ENCODE data around the gene EDC4.
"Not testable (repeated sequence)": the region's sequence is repeated elsewhere in the genome, so short reads cannot be mapped to it uniquely, and the experiment has no call there.

The EDC4 gene

DNA sequence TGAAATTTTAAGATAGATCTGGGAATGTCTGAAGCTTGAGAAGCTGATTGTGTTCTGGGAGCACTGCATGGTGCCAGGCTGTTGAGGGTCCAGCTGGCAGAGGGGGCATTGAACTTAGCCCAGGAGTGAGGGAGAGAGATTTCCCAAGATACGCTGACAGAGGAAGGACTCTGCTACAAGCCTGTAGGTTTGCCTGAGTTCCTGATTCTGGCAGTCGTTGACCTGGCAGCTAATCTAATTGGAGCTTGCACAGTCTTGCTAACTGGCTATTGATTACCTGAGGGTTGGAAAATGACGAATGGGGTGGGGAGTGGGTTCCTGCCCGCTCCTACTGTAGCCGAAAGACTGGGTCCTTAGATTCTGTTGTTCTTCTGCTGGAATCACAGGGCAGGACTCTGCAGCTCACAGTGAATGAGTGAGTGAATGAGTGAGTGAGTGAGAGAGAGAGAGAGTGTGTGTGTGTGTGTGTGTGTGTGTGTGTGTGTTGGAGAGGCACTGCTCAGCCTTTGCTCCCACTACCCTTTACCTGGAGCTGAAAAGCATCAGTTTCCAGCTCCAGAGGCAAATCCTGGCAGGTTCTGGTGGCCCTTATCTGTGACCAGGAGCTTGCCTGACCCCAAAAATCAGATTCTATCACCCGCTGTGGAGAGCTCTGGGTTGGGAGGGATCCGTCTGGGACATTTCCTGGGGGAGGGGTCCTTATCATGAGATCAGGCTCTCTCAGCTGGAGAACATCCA, 42.1 kb downstream of the EDC4 start:
- DNase-seq (ENCODE audit: low read depth) = no peak

DNA sequence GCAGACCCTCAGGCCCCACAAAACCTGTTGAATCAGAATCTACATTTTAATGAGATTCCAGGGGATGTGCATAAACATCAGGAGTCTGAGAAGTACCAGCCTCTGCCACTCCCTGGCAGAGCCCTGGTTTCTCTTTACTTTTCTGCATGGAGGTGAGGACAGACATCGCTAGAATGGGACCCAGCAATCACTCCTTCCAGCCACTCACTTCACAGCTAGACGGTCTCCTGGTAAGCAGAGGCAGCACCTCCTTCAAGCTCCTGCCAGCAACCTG, 42.6 kb downstream of the EDC4 start:
- not testable (repeated sequence) for DNase-seq (ENCODE audit: low read depth)

DNA sequence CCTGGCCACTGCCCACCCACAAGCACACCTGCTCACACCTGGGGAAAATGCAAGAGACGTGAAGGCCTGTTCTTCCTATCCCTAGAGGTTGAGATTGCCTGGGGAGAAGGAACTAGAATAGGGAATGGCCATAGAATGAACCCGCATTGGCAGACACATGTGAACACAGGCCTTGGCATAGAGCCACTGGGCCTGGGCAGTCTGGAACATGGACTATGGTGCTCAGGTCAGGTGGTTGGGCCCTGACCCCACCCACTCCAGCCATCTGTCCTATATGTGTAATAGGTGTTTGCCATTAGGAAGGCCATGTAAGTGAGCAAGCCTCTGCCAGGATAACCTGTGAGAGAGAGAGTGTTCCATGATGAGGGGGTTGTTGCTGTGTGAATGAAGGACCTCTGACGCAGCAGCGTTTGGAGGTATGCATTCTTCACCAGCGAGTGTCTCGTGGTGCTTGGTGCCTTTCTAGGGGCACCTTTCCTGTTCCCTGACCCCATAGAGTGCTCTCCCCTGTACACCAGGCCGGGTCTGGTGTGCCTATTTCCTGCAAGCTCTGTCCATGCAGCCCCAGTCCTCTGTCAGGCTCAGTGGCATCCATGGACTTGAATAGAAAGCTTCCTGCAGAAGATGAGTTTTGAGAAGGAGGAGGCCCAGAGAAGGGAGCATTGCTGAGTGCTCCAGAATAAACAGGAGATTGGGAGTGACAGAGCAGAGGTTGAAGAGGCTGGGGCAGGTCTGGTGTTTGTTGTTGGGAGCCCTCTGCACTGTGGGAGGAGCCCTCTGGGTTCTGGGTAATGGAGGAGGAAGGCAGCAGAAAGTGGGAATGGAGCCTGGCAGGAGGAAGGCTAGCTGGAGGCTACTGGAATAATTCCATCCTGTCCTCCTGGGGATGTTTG, 43.2 kb downstream of the EDC4 start:
- DNase-seq (ENCODE audit: low read depth) = no peak

DNA sequence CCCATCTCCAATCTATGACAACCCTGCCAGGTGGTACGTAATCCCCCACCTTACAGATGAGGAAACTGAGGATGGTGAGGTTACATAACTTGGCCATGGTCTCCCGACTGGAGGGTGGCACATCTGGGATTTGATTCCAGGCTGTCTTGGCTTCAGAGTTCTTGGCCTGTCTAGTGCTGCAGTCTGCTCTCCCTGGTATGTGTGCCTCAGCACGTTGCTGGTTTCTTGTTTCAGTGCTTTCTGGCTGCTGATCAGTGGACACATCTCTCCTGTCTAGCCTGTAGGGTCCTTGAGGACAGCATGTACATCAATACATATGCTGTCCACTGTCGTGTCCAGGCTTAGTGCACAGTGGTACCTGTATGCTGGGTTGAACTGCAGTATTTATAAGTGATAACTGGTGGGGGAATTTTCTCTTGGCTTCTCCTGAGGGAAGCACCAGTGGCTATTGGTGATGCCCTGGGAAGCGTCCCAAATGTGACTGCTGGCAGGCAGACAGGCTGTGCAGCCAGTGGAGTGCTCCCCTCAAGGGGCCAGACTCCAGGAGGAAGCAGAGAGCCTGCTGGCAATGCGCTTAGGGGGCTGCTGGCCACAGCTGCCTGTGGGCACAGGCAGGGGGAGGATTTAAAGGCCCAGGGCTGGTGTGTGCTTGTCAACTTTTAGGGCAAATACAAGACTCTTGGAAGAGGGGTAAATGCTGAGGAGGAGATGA, 44.4 kb downstream of the EDC4 start:
- DNase-seq (ENCODE audit: low read depth) = no peak

- DNase-seq (ENCODE audit: low read depth) = no peak
Measured at GRCh38 chr16:67917852-67918236, 45.0 kb downstream of the EDC4 start.

DNA sequence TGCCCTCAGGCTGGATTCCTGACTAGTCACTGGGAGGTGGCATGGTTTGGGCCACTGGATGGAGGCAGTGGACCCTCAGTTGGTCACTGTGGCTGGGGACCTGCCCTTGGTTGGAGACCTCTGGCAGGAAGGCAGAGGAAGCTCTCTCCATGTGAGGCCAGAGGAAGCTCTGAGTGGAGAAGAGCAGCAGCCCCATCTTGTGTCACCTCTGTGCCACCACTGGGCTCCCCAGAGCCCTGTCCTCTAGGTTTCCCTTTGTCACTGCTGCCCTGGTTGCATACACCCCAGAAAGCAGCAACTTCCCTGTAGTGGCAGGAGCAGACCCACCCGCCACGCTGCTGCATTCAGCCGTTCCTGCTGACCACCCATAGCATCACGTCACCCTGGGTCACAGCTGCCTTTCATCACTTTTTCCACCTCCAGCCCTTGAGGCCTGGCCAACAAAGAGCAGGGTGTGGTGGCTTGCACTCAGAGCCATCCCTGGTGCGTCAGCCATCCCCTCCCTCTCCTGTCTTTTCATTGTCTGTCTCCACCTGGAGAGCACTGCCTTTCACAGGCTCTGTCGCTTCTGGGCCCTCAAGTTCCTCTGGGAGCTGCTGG, 46.9 kb downstream of the EDC4 start:
- no peak for DNase-seq (ENCODE audit: low read depth)

DNA sequence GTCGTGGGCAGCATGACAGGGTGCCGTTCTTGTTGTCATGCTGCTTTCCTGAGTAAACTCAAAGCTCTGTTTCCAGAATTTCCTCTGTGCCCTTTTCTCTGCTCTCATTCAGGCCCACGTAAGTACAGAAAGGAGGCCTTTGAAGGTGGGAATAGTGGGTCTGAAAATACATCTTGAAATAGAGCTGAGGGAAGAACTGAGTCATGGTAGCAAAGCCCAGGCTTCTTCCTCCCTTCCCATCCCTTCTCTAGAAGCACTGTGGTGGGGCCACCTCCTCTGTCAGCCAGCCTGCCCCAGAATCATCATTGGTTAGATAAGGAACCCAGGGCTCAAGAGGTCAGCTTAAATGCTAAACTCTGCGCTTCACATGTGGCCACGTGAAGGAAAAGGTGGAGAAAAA, 49.4 kb downstream of the EDC4 start:
- DNase-seq (ENCODE audit: low read depth) = no peak

DNA sequence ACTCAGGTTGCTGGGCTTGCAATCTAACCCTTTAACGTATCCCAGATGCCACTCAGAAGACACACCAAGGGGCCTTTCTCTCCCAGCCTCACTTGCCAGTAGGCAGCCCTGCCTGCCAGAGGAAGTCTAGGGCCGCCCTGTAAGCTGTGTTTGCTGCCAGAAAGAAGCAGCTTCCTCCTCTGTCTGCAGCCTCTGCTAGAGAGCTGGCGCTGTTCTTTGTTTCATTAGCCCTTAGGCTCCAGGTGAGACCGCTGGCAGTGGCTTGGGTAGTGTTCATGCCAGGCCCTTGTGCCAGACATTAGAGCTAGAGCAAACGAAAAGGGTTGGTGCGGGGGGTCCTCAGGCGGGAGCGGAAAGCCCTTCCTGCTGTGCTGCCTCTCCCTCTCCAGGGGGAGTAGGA, 49.9 kb downstream of the EDC4 start:
- DNase-seq (ENCODE audit: low read depth) = no peak

DNA sequence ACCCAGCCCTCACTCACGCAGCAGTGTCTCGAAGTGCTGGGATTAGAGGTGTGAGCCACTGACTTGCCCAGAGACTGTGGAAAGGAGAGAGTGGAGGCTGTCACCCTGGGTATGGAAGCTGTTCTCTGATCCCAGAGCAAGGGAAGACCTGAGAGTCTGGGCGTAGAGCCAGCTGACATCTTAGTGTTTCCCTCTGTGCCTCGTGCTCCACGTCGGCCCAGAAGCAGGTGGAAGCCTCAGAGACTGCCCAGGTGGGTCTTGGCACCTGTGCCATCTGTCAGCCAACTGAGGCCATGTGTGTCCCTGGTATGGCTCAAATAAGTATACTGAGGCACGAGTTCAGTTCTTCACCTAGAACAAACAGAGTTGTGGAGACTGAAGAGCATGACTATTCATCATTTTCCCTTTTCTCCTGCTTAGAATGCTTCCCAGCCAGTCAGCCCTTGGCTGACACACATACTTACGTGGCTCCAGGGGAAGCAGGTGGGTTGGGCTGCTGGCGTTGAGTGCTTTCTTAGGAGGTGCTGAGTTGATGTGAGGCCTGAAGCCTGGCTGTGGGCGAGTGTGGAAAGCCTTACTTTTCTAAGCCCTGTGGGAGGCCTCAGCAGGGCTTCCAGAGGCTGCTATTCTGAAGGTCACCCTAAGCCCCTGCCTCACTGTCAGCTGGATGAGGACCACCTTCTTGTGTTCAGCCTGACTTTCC, 50.7 kb downstream of the EDC4 start:
- DNase-seq (ENCODE audit: low read depth) = no peak

GRCh38 chr16:67924140-67924906, 51.5 kb downstream of the EDC4 start:
- no peak for DNase-seq (ENCODE audit: low read depth)

DNA sequence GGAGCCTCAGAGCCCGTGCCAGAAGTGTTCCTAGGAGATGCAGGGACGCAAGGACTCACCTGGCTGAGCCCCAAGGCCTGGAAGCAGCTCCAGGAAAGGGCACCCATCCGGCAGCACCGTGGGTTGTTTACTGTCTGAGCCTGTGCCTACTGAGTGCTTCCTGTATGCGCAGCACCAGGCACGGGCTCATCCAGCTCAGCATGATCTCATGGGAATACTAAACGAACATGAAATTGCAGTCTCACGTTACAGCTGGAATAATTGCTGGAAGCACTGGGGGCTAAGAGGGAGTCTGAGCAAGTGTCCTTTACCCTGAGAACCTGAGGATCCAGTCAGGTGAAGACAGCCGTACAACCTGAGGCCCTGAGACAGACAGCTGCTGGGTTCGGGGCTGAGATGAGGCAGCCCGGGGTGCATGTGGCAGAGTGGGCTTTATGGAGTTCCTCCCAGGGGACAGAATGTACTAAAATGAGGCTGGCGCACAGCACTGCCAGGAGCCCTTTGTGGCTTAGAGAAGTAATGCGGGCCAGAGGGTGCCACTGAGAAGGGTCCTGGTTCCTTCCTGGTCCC, 53.4 kb downstream of the EDC4 start:
- DNase-seq (ENCODE audit: low read depth) = no peak

DNA sequence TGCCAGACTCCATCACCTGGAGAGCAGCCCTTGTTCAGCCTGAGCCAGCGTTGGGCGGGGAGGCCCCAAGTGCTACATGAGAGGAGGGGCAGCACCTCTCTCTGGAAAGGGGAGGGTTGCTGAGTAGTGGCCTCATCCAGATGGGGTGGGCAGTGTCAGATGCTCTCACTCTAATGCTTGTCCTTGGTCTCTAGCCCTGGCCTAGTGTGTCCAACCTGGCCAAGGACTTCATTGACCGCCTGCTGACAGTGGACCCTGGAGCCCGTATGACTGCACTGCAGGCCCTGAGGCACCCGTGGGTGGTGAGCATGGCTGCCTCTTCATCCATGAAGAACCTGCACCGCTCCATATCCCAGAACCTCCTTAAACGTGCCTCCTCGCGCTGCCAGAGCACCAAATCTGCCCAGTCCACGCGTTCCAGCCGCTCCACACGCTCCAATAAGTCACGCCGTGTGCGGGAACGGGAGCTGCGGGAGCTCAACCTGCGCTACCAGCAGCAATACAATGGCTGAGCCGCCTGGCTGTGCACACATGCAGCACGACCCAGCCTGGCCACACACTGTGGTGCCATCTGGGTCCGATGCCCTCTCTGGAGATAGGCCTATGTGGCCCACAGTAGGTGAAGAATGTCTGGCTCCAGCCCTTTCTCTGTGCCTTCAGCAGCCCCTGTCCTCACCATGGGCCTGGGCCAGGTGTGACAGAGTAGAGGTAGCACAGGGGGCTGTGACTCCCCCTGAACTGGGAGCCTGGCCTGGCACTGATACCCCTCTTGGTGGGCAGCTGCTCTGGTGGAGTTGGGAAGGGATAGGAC, 54.5 kb downstream of the EDC4 start:
- no peak for DNase-seq (ENCODE audit: low read depth)

GRCh38 chr16:67928147-67928546, 55.3 kb downstream of the EDC4 start:
- no peak for DNase-seq (ENCODE audit: low read depth)

- DNase-seq (ENCODE audit: low read depth) = peak; percentile 63
Measured at GRCh38 chr16:67928561-67929364, 55.9 kb downstream of the EDC4 start.

DNA sequence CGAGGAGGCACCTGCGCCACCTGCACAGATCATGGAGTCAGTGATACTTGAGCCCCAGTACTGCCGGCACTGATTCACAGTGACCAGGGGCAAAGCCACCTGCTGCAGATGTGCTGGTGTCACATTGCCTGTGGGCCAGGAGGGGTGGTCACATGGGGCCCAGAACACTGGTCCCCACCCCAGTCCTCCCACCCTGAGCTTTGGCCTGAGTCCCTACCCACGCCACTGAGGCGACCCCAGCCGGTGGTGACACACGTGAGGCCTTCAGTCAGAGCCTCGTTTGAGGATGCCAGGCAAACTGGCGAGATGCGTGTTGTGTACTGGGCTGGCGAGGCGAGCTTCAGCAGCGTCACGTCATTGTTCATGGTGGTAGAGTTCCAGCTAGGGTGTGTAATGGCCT, 57.3 kb downstream of the EDC4 start:
- no peak for DNase-seq (ENCODE audit: low read depth)

DNA sequence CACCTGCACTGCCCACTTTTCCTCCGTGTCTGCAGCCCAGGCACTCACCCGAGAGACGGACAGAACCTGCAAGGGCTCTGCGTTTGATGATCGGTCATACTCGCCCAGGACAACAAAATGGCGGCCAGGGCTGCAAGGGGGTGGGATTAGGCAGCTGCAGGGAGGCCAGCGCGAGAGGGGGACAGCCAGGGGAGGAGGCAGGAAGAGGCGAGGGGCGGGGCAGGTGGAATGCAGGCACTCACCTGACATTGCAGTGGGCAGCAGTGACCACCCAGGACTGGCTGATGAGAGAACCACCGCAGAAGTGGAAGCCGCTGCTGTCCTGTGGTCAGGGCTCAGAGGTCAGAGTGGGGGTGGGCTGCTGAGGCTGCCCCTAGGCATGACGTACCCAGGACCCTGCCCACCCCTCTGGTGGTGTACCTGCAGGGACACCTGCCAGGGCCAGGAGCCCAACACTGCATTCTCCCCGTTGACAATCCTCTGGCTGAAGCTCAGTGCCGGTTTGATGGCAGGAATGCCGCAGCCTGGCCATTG, 57.9 kb downstream of the EDC4 start:
- no peak for DNase-seq (ENCODE audit: low read depth)
